GM18507 (cell line): ENCODE results near the gene SLC25A45.

ENCODE experiments used
- DNase-seq: peaks from one replicate; pipeline ENCODE4 v3.0.0; 2011; ENCODE audit warnings: low read depth; ENCODE audit not compliant: insufficient read length; ENCODE audit errors: extremely low spot score
- FAIRE-seq: peaks from 2 replicates; lab custom pipeline; 2011; peaks lifted over from hg19 to GRCh38; lab: Jason Lieb, UNC

SLC25A45 gene

GRCh38 chr11:65410936-65411680 is 28.7 kb upstream of the SLC25A45 start:
- DNase-seq (no peak), FAIRE-seq (no peak)

GRCh38 chr11:65404638-65405339 is 22.3 kb upstream of the SLC25A45 start:
- FAIRE-seq, result no peak

GRCh38 chr11:65404210-65404609 is 21.8 kb upstream of the SLC25A45 start:
- FAIRE-seq (no peak), DNase-seq (no peak)

More at GRCh38 chr11:65404638-65405339, 22.3 kb upstream of the SLC25A45 start:
- DNase-seq, result no peak

- no peak for DNase-seq
- FAIRE-seq, result peak; percentile 85
Measured at GRCh38 chr11:65403607-65404121, 21.2 kb upstream of the SLC25A45 start.

GRCh38 chr11:65402790-65403189 is 20.3 kb upstream of the SLC25A45 start:
- no peak for FAIRE-seq

GRCh38 chr11:65401803-65402248 is 19.4 kb upstream of the SLC25A45 start:
- no peak for FAIRE-seq
- DNase-seq, result no peak

More at GRCh38 chr11:65402790-65403189, 20.3 kb upstream of the SLC25A45 start:
- DNase-seq, result no peak

GRCh38 chr11:65401073-65401802 is 18.8 kb upstream of the SLC25A45 start:
- DNase-seq (no peak), FAIRE-seq (no peak)

- FAIRE-seq, result no peak
- DNase-seq, result no peak
Measured at GRCh38 chr11:65400307-65401072, 18.0 kb upstream of the SLC25A45 start.

- DNase-seq (no peak), FAIRE-seq (no peak)
Measured at GRCh38 chr11:65399845-65400244, 17.4 kb upstream of the SLC25A45 start.

GRCh38 chr11:65399249-65399648 is 16.8 kb upstream of the SLC25A45 start:
- DNase-seq, result no peak
- no peak for FAIRE-seq

GRCh38 chr11:65398362-65398910 is 16.0 kb upstream of the SLC25A45 start:
- FAIRE-seq (no peak), DNase-seq (no peak)

- DNase-seq (no peak), FAIRE-seq (no peak)
Measured at GRCh38 chr11:65396769-65397745, 14.6 kb upstream of the SLC25A45 start.

GRCh38 chr11:65395961-65396530 is 13.6 kb upstream of the SLC25A45 start:
- FAIRE-seq, result no peak
- DNase-seq, result no peak

GRCh38 chr11:65394125-65394536 is 11.7 kb upstream of the SLC25A45 start:
- no peak for FAIRE-seq
- DNase-seq, result no peak

- no peak for DNase-seq
- FAIRE-seq, result no peak
Measured at GRCh38 chr11:65393513-65394079, 11.2 kb upstream of the SLC25A45 start.

- FAIRE-seq (no peak), DNase-seq (no peak)
Measured at GRCh38 chr11:65392899-65393298, 10.5 kb upstream of the SLC25A45 start.

GRCh38 chr11:65392186-65392829 is 9.9 kb upstream of the SLC25A45 start:
- DNase-seq, result no peak
- no peak for FAIRE-seq
